HEK293T (cell line): Measurements from ENCODE around the gene GMPPA.

Experiments used
- CTBP1 ChIP-seq: fragments of 450-650 bp; IDR thresholded peaks from 2 replicates; pipeline ENCODE4 v1.6.1; 2016; ENCODE audit warnings: borderline replicate concordance
- SP1 ChIP-seq: fragments of 450-650 bp; IDR thresholded peaks from 2 replicates; pipeline ENCODE4 v1.6.1; 2017

GRCh38 chr2:219496825-219497494 lies 1.7 kb upstream of the GMPPA start:
- TF ChIP-seq SP1, result no peak
- TF ChIP-seq CTBP1, result no peak
